Thyroid gland (tissue), 4 donors: ENCODE results near the gene RCAN2.

Source experiments
- CTCF ChIP-seq, 6 experiments: fragments of 200-600 bp in 3 of 6; fragments of 450-650 bp in 3 of 6; sonication (generic) in 3 of 6; IDR thresholded peaks; one replicate each; pipeline ENCODE4 v1.5.1; 2016 to 2019; ENCODE audit warnings: antibody characterized with exemption in 6 of 6, mild to moderate bottlenecking in 2 of 6, inconsistent platforms in 1 of 6, moderate library complexity in 1 of 6
- POLR2A ChIP-seq, 2 donors: fragments of 450-650 bp; IDR thresholded peaks; one replicate each; pipeline ENCODE4 v1.6.1; 2017; ENCODE audit warnings: antibody characterized with exemption in 2 of 2, mild to moderate bottlenecking in 2 of 2, moderate library complexity in 1 of 2

GRCh38 chr6:46221222-46221793, 269.9 kb downstream of the RCAN2 start:
- peak; percentile 51 to 95 (median 77) for TF ChIP-seq CTCF (IDR thresholded peaks at IDR 0.05)
- no peak for TF ChIP-seq POLR2A (IDR thresholded peaks at IDR 0.05)
